GM19099 (cell line): Measurements from ENCODE around the gene LHFPL2.

Experiments
- POLR2A ChIP-seq: IDR thresholded peaks from 3 replicates; pipeline ENCODE4 v1.6.1; 2011; ENCODE audit warnings: low read depth; ENCODE audit not compliant: insufficient read length; ENCODE audit errors: extremely low read depth

The LHFPL2 gene

DNA sequence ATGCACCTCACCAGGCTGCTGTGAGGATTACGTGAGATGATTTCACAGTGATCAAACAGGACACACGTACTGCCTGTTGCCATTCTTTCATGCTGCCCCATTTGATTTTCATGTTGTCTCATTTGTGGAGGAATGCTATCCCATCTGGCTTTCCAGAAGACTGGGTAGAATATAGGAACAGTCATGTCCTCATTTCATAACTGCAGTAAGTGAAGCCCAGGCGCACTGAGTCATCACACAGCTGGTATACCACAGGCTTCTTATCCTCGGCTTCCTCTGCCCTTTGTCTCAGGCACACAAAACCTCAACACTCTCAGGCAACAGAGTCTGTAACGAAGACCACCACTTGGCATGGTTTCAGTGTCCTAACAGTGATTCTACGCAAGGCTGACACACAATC lies 62.3 kb downstream of the LHFPL2 start:
- TF ChIP-seq POLR2A: no peak

DNA sequence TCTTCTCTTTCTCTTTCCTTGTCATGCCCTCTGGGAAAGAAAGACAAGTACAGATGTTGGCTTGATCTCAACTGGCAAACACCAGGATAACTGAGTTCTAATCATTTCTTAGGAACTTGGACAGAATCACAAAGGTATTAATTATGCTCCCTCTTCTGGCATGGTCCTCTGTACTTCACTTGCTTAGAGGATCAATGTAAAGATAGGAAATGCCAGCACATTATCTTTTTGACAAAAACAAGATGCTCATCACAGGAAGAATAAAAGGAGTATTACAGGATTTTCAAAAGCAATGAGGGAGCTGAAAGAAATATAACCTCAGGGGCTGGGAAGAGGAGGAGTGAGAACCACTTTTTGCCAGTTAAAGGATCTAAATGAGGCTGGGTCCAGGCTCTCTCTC lies 70.6 kb downstream of the LHFPL2 start:
- no peak for TF ChIP-seq POLR2A

DNA sequence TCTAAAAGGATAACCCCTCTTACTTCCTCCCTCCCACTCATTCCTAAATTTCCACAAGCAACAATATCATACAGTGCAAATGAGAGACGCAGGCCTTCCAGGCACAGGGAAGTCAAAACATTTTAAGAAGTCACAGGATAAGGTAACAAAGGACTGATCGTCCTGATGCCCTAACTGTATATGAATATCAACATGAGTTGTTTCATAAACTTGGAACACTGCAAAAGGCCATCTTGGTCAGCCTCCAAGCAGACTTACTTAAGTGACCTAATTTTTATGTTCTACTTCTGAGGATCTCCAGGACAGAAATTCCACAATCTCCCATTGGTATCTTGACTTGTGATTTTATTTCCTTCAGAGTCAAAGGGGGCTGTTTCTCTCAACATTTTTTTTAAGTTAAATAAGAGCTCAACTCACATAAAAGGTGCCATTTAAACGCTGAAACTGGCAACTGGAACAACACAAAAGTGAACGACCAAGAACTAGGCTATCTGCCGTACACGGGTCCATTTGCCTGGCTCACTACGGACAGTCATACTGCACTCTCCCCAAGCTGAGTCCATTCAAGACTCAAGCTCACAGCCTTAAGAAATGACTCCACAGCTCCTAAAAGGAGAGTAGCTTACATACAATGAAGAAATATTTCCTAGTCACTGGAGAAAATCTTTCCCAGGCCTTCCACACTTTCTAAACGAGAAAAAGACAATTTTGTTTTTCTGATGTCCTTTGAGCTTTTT lies 71.3 kb downstream of the LHFPL2 start:
- no peak for TF ChIP-seq POLR2A

DNA sequence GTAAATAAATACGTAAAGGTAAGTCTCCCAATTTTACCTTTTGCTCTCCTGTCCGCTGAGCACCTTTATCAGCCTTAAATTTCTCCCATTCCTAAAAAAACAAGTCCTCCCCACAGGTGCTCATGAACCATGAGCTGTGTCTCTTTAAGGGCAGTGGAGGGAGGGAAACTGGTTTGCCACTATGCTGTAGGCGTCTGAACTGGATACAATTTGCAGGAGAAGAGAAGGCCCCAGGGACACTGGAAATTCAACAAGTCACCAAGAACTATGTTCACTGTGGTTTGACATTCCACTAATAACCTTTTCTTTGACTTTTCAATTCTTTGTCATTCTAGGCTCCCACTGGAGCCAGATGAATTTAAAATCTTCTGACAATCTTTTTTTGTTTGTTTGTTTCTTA lies 72.2 kb downstream of the LHFPL2 start:
- TF ChIP-seq POLR2A: no peak

DNA sequence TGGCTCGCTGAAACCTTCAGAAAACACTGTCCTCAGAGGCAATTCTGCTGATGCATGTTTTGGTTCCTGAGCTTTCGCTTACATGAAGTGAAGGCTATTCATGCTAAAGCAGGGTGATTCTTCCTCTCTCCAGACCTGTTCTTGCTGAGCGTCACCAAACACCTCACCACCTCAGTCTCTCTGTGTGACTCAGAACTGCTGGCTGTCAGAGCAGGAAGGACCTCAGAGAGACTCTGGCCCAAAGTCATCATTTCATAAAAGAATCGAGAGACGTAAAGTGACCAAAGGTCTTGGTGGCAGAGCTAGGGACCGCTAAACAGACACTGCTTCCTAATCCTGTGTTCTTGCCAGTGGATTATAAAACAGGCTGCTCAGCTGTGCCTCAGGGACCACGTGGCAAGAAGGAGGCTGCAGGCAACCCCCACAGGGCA lies 73.8 kb downstream of the LHFPL2 start:
- no peak for TF ChIP-seq POLR2A

DNA sequence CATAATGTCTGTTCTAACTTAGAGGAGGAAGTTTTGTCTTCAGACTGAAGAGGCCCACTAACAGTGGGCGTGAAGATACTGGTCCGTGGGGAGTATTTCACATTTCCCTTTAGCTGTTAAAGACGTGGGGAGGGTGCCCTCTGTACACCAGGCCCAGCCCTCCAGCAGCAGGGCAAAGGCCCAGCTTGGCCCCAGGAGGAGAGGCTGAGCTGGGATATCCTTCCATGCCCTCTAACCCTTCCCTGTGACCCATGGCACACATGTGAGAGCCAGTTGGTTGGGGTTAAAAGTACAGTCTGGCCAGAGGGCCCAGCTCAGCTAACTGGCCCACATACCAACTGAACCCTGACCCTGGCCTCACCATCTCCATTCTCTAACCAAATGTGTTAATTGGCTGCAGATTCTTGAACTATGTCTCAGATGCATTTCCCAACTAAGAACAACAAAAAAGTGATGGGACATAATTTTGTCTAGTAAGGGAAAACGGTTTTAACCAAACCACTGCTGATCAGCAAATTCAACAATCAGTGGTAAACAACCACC lies 74.4 kb downstream of the LHFPL2 start:
- no peak for TF ChIP-seq POLR2A

DNA sequence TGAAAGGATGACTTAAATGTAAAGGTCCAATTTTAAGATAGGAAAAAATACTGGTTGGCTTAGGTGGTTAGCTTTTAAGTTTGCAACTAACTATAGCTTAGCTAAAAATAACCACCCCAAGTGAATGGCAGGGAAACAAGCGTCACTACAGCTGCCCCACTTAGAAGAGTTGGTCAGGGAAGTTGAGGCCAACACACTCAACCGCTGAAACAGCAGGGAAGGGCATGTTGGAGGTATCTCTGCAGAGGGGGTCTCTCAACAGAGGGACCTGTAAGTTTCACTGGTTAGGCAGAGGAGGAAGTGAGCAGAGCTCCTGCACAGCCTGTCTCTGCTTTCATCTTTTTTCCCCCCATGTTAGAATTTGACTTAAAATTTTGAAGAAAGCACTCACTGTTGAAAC lies 75.3 kb downstream of the LHFPL2 start:
- no peak for TF ChIP-seq POLR2A

DNA sequence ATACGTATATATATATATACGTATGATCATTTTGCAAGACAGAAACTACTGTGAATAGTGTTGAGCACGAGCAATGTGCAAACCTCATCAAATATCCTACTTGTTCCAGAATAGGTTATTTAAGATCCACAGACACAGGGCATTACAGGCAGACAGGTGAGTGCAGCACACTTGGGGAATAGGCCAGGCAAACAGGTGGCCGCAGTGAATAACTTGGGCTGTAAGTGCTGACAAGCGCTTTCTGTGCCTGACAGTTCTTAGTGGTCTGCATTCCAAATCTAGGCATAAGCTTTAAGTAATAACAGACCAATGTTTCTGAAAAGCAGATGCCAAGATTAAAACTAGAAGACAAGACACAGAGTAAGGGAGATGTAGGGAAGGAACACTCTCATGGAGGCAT lies 77.9 kb downstream of the LHFPL2 start:
- TF ChIP-seq POLR2A: no peak

DNA sequence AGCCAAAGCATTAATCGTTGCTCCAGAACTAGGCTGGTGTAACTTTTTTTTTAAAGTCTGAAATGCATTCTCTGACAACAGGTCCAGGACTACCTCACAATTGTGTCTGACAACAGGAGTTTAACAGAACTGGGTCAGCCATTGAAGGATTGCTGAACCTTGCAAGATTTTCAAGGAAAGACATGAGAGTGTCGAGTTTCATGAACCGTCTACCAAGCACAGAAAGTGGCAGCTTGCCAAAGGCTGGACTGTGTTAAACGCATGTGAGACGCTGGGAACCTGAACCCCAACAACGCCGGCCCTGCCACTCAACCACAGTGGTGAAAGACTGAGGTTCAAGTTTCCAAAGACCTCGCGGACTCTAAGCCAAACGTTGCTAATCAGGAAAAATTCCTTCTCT lies 79.1 kb downstream of the LHFPL2 start:
- TF ChIP-seq POLR2A: no peak

DNA sequence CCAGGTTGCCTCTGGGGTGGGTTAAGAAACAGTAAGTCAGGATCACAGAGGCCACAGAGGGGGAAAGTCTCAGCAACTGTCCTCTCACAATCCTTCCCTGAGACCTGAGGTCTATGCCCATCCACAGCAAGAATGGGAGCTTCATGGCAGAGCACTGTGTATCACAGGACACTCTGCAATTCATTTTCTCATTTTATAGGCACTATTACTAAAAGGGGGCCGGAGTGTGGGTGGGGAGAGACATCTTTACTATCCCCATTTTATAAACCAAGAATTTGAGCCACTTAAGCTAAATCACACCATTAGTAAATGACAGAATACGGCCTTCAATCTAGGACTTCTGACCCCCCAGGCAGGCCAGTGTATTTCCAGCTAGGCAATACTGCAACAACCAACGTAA lies 79.9 kb downstream of the LHFPL2 start:
- no peak for TF ChIP-seq POLR2A

DNA sequence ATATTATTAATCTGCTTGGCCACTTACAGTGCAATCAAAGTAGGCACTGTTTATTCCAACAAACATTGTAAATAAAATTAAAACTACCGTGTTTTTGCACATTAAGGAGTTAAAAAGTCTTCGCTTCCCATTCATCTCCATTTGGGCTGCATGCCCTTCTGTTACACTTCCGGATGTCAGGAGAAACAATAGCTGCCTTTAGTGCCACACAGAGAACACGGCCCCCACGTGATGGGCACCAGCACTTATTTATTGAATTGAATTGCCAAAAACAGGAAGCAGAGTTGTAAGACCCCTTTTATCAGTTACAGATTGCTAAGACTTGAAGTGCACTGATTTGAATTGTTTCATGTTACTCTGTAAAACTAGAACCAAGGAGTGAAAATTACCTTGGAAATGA lies 80.4 kb downstream of the LHFPL2 start:
- TF ChIP-seq POLR2A: no peak

DNA sequence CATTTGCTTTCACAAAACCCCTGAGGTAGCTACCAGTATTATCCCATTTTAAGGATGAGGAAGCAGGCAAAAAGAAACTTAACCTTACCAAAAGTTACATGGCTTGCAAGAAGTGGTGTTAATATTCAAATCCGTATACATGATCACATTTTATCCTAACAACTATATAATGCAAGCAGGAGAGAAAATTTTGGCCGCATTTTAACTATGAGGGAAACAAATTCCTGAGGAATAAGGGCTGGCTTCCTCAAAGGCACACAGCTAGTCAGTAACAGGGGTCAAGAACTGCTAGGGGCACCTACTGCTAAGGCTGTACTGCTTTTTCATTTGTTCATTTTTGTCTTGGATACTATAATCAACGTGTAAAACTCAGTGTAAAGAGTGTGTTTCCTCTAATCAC lies 81.0 kb downstream of the LHFPL2 start:
- TF ChIP-seq POLR2A: no peak

DNA sequence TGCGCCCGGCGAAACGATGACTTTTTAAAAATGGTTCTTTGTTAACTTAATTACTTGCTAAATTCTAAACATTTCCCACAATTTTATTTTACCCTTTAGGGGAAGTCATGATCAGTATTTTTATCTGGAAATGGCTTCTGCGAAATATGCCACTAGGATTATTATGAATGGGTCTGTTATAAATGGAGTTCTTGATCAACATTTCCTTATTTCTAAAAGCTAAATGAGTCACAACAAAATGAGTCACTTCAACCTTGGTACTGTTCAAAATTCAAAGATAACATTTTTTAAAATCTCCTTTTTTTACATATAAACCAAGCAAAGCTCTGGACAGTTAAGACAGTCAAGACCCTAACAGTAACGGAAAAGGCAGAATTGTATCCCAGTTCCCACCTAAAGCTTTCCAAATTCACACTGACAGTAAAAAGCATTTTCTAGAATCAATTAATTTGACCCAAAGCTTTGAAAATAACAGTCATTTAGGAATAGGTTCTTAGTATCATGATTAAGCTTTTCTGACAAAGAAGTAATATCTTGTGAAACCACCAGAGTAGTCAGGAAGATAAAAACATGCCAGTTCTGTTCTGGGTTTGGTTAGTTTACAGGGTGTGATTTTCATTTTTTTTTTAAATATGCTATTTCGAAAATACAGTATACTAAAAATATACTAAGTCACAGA lies 81.7 kb downstream of the LHFPL2 start:
- TF ChIP-seq POLR2A: no peak

DNA sequence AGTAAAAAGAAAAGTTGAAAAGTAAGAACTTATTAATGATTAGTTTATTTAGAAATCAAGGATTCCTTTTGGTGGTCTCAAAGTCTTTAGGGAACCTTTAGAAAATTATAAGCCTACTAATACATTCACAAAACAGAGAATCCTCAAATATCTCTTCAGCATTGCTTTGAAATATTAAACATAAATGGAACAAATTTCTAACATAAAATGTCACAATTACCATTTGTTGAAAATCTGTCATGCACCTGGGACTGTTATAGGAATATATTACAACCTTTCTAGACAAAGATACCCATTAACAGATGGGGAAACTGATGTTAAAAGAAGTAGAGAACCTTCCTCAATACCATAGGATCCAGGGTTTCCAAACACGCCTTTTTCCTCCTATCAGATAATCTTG lies 83.2 kb downstream of the LHFPL2 start:
- no peak for TF ChIP-seq POLR2A

DNA sequence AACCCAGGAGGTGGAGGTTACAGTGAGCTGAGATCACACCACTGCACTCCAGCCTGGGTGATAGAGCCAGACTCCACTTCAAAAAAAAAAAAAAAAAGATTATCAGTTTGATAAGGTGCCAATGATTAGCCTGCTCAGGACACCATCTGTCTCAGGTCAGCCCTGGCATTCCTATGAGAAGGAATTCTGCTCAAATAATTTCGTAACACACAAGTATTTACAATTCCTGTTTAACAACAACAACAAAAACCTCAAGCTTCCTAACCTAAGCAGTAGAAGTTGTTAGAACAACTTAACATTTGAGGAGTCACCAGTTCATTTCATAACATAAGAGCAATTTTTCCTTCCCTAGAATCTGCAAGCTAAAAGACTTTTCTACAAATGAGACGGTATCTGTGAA lies 85.0 kb downstream of the LHFPL2 start:
- no peak for TF ChIP-seq POLR2A

DNA sequence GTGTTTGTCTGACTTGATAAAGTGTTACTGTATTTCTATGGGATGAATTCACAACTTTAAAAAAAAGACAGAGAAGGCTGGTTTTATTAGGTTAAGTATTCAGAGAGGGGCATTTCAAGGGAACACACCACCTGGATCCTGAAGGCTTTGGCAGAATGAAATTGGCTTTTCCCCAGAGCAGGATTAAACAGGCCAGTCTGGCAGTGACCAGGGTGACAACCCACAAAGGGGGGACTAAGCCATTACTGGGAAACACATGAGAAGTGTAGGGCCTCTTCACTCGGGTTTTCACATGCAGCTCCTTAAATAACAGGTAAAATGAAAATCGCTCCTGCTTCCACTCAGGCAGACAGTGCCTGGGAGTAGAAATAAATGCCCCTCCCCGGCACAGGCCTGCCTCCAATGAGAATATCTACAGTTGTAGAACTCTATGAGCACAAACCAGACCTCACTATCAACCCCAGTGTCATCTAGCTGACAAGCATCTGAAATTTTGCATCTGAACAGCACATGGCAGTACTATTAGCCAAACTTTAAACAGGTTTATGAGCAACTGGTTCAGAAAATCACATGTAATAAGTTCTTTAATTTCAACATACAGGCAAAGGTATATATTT lies 85.8 kb downstream of the LHFPL2 start:
- no peak for TF ChIP-seq POLR2A
